GM12878 (cell line): Measurements from ENCODE around the gene LIMA1. TPM values are rescaled to one million over a fixed set of nuclear protein-coding genes. Genes with fewer than 3 reads are reported as not detected.
A peak's percentile ranks its signal among the peaks of the same experiment; 100 is the strongest.

Experiments
- ATAC-seq: fragments of 200-7000 bp; cut with Tn5 transposase; 3 replicates; pipeline ENCODE4 v1.9.1; 2020; ENCODE audit warnings: mild to moderate bottlenecking, moderate library complexity
- BruUV-seq: library from RNA; stranded (reverse); fragments of 400-500 nt; replicated peaks from 2 replicates; lab custom pipeline; 2021; lab: Mats Ljungman, UMichigan
- CTCF ChIA-PET: fragments of 300-600 bp; sonication (Branson Sonifier 250); formaldehyde crosslinking; extraction: SDS; loops from one replicate; lab custom pipeline; 2021; ENCODE audit warnings: inconsistent platforms; lab: Yijun Ruan, JAX
- POLR2A ChIA-PET: fragments of 350-600 bp; formaldehyde crosslinking; extraction: SDS; loops from one replicate; lab custom pipeline; 2021; ENCODE audit warnings: inconsistent platforms; lab: Charles Lee
- RAD21 ChIA-PET: fragments of 300-600 bp; sonication (Branson Sonifier 250); formaldehyde crosslinking; loops from one replicate; lab custom pipeline; 2023; ENCODE audit warnings: antibody characterized with exemption; ENCODE audit not compliant: unreplicated experiment; lab: Charles Lee
- SMC1A ChIA-PET: fragments of 300-600 bp; sonication (Branson Sonifier 250); formaldehyde crosslinking; loops from one replicate; lab custom pipeline; 2023; ENCODE audit not compliant: unreplicated experiment, uncharacterized antibody; lab: Charles Lee
- DNase-seq: peaks from one replicate; pipeline ENCODE4 v3.0.0-alpha.2; 2011; ENCODE audit warnings: low read depth, low spot score
- FAIRE-seq: peaks from 3 replicates; lab custom pipeline; 2011; peaks lifted over from hg19 to GRCh38; lab: Jason Lieb, UNC
- H2AFZ ChIP-seq: 2 replicates; pipeline ENCODE4 v1.6.0; 2011; ENCODE audit warnings: low read depth, low read length, control low read depth; ENCODE audit not compliant: control insufficient read depth
- H3K27ac ChIP-seq: 2 replicates; pipeline ENCODE4 v1.5.1; 2011; ENCODE audit warnings: control low read depth; ENCODE audit not compliant: control insufficient read depth, insufficient read depth
- H3K27me3 ChIP-seq, 2 experiments: replicated peaks in 1 of 2; 2 replicates each; pipeline versions ENCODE4 v1.6.0 to v1.6.1; 2011; ENCODE audit warnings: low read length in 1 of 2; ENCODE audit not compliant: control insufficient read depth in 2 of 2, insufficient read depth in 2 of 2
- H3K36me3 ChIP-seq, 2 experiments: 2 replicates each; pipeline ENCODE4 v1.5.1; 2011; ENCODE audit warnings: low read length in 1 of 2; ENCODE audit not compliant: control insufficient read depth in 2 of 2, insufficient read depth in 2 of 2
- H3K4me1 ChIP-seq: 2 replicates; pipeline ENCODE4 v1.6.1; 2011; ENCODE audit warnings: mild to moderate bottlenecking, low read length, moderate library complexity, mixed read lengths; ENCODE audit not compliant: control insufficient read depth, insufficient read depth
- H3K4me2 ChIP-seq: 2 replicates; pipeline ENCODE4 v1.6.0; 2011; ENCODE audit warnings: control low read depth; ENCODE audit not compliant: control insufficient read depth, insufficient read depth
- H3K4me3 ChIP-seq: fragments of 200-600 bp; sonication (generic); 2 replicates; pipeline ENCODE4 v1.5.1; 2016
- H3K79me2 ChIP-seq: 2 replicates; pipeline ENCODE4 v1.6.0; 2011; ENCODE audit warnings: low read length; ENCODE audit not compliant: control insufficient read depth, insufficient read depth
- H3K9ac ChIP-seq: 2 replicates; pipeline ENCODE4 v1.8.0; 2011; ENCODE audit warnings: low read length, control low read depth, mixed read lengths; ENCODE audit not compliant: control insufficient read depth, insufficient read depth
- H3K9me3 ChIP-seq: replicated peaks from 3 replicates; pipeline ENCODE4 v1.5.1; 2011; ENCODE audit warnings: mild to moderate bottlenecking, low read length; ENCODE audit not compliant: control insufficient read depth, insufficient read depth
- H4K20me1 ChIP-seq: 2 replicates; pipeline ENCODE4 v1.6.0; 2011; ENCODE audit not compliant: control insufficient read depth, insufficient read depth
- CHD1 ChIP-seq: IDR thresholded peaks from 2 replicates; pipeline ENCODE4 v1.6.1; 2012; ENCODE audit warnings: low read depth, low read length, improper control_type of control experiment
- EED ChIP-seq: sonication (generic); IDR thresholded peaks from 2 replicates; pipeline ENCODE4 v1.6.1; 2016; ENCODE audit warnings: antibody characterized with exemption, low read depth
- IKZF1 ChIP-seq: fragments of 450-650 bp; conservative IDR thresholded peaks from 2 replicates; pipeline ENCODE4 v1.6.1; 2017; ENCODE audit warnings: antibody characterized with exemption, mild to moderate bottlenecking
- MYB ChIP-seq: fragments of 150-350 bp; IDR thresholded peaks from 2 replicates; pipeline ENCODE4 v1.6.1; 2014; ENCODE audit warnings: mild to moderate bottlenecking, low read depth, low read length, borderline replicate concordance
- PML ChIP-seq: IDR thresholded peaks from 2 replicates; pipeline ENCODE4 v1.6.1; 2012; ENCODE audit warnings: low read length, inconsistent platforms
- POLR2A ChIP-seq: IDR thresholded peaks from 2 replicates; pipeline ENCODE4 v1.6.1; 2011; ENCODE audit warnings: low read depth, mild to moderate bottlenecking, low read length
- POLR2AphosphoS2 ChIP-seq: IDR thresholded peaks from 2 replicates; pipeline ENCODE4 v1.6.1; 2011; ENCODE audit warnings: low read depth, mild to moderate bottlenecking, low read length, improper control_type of control experiment, moderate library complexity
- RAD21 ChIP-seq: IDR thresholded peaks from 2 replicates; pipeline ENCODE4 v1.6.1; 2011; ENCODE audit warnings: mild to moderate bottlenecking, low read depth, low read length, moderate library complexity; ENCODE audit not compliant: insufficient read depth
- RB1 ChIP-seq: fragments of 450-650 bp; formaldehyde crosslinking; IDR thresholded peaks from 2 replicates; pipeline ENCODE4 v1.6.1; 2017; ENCODE audit warnings: mild to moderate bottlenecking, borderline replicate concordance
- SMC3 ChIP-seq: IDR thresholded peaks from 2 replicates; pipeline ENCODE4 v1.6.1; 2011; ENCODE audit warnings: low read length, improper control_type of control experiment, borderline replicate concordance
- TCF3 ChIP-seq: IDR thresholded peaks from 2 replicates; pipeline ENCODE4 v1.6.1; 2012; ENCODE audit warnings: low read depth, mild to moderate bottlenecking, low read length, borderline replicate concordance; ENCODE audit not compliant: insufficient read depth
- ZNF207 ChIP-seq: fragments of 450-650 bp; IDR thresholded peaks from 2 replicates; pipeline ENCODE4 v1.6.1; 2014; ENCODE audit warnings: antibody characterized with exemption, mild to moderate bottlenecking, borderline replicate concordance
- ZNF384 ChIP-seq: IDR thresholded peaks from 2 replicates; pipeline ENCODE4 v1.6.1; 2012; ENCODE audit warnings: low read depth, mild to moderate bottlenecking, low read length, improper control_type of control experiment, borderline replicate concordance
- ZZZ3 ChIP-seq: IDR thresholded peaks from 2 replicates; pipeline ENCODE4 v1.6.1; 2011; ENCODE audit warnings: low read depth; ENCODE audit not compliant: control insufficient read depth, insufficient read length
- WGBS: methylation state at CpG from one replicate; pipeline ENCODE4 v1.1.6; 2016; ENCODE audit warnings: low lambda C conversion rate; ENCODE audit not compliant: insufficient replicate concordance, insufficient coverage; ENCODE audit errors: missing lambda C conversion rate; 5-methylcytosine and 5-hydroxymethylcytosine counted together
- in situ Hi-C: fragments of 300-500 bp; cut with MboI; formaldehyde crosslinking; loops from 9 replicates; pipeline ENCODE4 v1.14.3; 2018; ENCODE audit warnings: mixed read lengths
- intact Hi-C: fragments of 100-400 bp; cut with micrococcal nuclease; formaldehyde crosslinking; loops from one replicate; pipeline ENCODE4 v1.14.2; 2022; ENCODE audit not compliant: unreplicated experiment
- polyA plus RNA-seq, 11 experiments: library from polyadenylated mRNA; depleted of rRNA in 4 of 11; unstranded in 6 of 11; stranded (reverse) in 5 of 11; fragments of >200 nt; fragmentation: Nextera tagmentation in 4 of 11; fragmentation: Illumina TruSeq in 1 of 11; extraction: Ambion mirVana in 4 of 11; extraction: Trizol in 1 of 11; gene quantifications; 1 replicate in 1 of 11; 2 replicates in 10 of 11; pipeline versions ENCODE4 v1.2.1 to v1.2.3, GENCODE V29; 2011 to 2016; ENCODE audit warnings: inconsistent platforms in 2 of 11, missing spikeins in 2 of 11, low read depth in 1 of 11
- total RNA-seq, 4 experiments: library from RNA; depleted of rRNA in 3 of 4; stranded (reverse); fragments of >200 nt in 3 of 4; fragmentation: Illumina TruSeq in 1 of 4; extraction: Trizol in 1 of 4; gene quantifications; 2 replicates each; pipeline versions ENCODE4 v1.2.1 to v1.2.3, GENCODE V29; 2013 to 2021
- TF ChIP-seq, protein P1 (sequence below): fragments of 450-650 bp; formaldehyde crosslinking; IDR thresholded peaks from 2 replicates; pipeline ENCODE4 v1.4.0; 2022; ENCODE audit warnings: mild to moderate bottlenecking, moderate library complexity
- TF ChIP-seq, protein P2 (sequence below): fragments of 450-650 bp; IDR thresholded peaks from 2 replicates; pipeline ENCODE4 v1.6.1; 2017; ENCODE audit warnings: antibody characterized with exemption, mild to moderate bottlenecking, moderate library complexity
- TF ChIP-seq, protein P3 (sequence below): fragments of 450-650 bp; IDR thresholded peaks from 2 replicates; pipeline ENCODE4 v1.6.1; 2016; ENCODE audit warnings: mild to moderate bottlenecking

LIMA1 gene
- total and polyA plus RNA-seq, 10 of the 15 experiments (the other 5 are each of a cell fraction or from before 2014, with no cell fraction given) = 53.2 to 109 (median 60.8) TPM

DNA sequence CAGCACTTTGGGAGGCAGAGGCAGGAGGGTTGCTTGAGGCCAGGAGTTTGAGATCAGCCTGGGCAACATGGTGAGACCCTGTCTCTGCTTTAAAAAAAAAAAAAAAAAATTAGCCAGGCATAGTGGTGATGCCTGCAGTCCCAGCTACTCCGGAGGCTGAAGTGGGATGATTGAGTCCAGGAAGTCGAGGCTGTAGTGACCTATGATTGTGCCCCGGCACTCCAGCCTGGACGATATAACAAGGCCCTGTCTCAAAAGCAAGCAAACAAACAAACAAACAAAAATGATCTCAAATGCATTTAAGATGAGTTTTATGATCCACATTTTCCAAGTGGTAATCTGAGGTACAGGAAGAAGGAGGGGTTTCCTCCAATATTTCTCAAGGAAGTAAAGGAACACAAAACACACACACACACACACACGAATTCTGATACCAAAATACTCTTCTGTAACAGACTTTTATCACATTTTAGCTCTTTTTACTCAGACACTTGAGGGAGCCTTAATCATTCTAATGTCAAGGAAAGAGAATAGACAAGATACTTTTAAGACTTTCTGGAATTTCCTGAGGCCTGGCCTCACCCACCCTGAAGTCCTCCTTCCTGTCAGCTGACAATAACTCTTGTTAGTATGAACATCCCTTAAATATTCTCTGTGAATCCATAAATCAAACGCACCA lies 71.8 kb downstream of the LIMA1 start:
- ChIA-PET SMC1A (interaction anchor here (0.6 to 7.2 kb wide), 16 partner anchors 11 to 293 kb away, joined by 3 to 94 read pairs (median 5); partner anchors contain the start of genes COX14, DIP2B and LIMA1), RAD21 (interaction anchor here (0.6 to 6.0 kb wide), 16 partner anchors 8 to 191 kb away, joined by 3 to 63 read pairs (median 6); partner anchors contain the start of genes COX14 and LIMA1), CTCF (interaction anchor here (0.6 to 6.0 kb wide), 19 partner anchors 10 to 296 kb away, joined by 3 to 68 read pairs (median 5); partner anchors contain the start of genes COX14 and LIMA1), POLR2A (interaction anchor here (0.5 to 6.6 kb wide), 13 partner anchors 10 to 1144 kb away, joined by 3 to 54 read pairs (median 5); partner anchors contain the start of genes COX14 and LIMA1)
- H3K4me3 ChIP-seq = no peak overlapping the region
- no peaks in the 10 kb centered on the region for H3K9me3 ChIP-seq
- H3K27me3 ChIP-seq = no peaks in the 10 kb centered on the region
- no peak overlapping the region for H3K9ac ChIP-seq
- intact Hi-C loops (no loop called here), in situ Hi-C loops (no loop called here)
- H3K36me3 ChIP-seq = no peaks in the 10 kb centered on the region; a peak in 1 of 4 replicates
- BruUV-seq = no TSS peak
- no peak overlapping the region; the same call in 1 of the 2 replicates for H3K27ac ChIP-seq
- peak overlapping the region; percentile 34 for H3K4me2 ChIP-seq
- DNase-seq (no peak), FAIRE-seq (no peak), ATAC-seq (peak; percentile 6; the same call in 1 of the 3 replicates)
- WGBS = 82% methylated on average over 6 of the region's 6 CpGs
- H3K4me1 ChIP-seq = peaks cover 13% of the 10 kb centered on the region
- H4K20me1 ChIP-seq = no peaks in the 10 kb centered on the region
- H2AFZ ChIP-seq = no peak overlapping the region
- H3K79me2 ChIP-seq = peaks cover 63% of the 10 kb centered on the region
- TF ChIP-seq, protein P1, sequence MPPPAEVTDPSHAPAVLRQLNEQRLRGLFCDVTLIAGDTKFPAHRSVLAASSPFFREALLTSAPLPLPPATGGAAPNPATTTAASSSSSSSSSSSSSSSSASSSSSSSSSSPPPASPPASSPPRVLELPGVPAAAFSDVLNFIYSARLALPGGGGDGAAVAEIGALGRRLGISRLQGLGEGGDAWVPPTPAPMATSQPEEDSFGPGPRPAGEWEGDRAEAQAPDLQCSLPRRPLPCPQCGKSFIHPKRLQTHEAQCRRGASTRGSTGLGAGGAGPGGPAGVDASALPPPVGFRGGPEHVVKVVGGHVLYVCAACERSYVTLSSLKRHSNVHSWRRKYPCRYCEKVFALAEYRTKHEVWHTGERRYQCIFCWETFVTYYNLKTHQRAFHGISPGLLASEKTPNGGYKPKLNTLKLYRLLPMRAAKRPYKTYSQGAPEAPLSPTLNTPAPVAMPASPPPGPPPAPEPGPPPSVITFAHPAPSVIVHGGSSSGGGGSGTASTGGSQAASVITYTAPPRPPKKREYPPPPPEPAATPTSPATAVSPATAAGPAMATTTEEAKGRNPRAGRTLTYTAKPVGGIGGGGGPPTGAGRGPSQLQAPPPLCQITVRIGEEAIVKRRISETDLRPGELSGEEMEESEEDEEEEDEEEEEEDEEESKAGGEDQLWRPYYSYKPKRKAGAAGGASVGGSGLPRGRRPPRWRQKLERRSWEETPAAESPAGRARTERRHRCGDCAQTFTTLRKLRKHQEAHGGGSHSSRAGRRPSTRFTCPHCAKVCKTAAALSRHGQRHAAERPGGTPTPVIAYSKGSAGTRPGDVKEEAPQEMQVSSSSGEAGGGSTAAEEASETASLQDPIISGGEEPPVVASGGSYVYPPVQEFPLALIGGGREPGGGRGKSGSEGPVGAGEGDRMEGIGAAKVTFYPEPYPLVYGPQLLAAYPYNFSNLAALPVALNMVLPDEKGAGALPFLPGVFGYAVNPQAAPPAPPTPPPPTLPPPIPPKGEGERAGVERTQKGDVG (CRISPR knock-in tag) = no peak
- TF ChIP-seq CHD1 = no peak
- peak; percentile 22; the same call in 1 of the 2 replicates for TF ChIP-seq SMC3
- TF ChIP-seq RB1 = no peak
- TF ChIP-seq EED = no peak
- no peak for TF ChIP-seq TCF3
- TF ChIP-seq POLR2A = no peak
- no peak for TF ChIP-seq ZNF207
- 0 out of 2 replicates have a peak, but pooled peaks have one; percentile 2 for TF ChIP-seq ZNF384
- TF ChIP-seq, protein P2, sequence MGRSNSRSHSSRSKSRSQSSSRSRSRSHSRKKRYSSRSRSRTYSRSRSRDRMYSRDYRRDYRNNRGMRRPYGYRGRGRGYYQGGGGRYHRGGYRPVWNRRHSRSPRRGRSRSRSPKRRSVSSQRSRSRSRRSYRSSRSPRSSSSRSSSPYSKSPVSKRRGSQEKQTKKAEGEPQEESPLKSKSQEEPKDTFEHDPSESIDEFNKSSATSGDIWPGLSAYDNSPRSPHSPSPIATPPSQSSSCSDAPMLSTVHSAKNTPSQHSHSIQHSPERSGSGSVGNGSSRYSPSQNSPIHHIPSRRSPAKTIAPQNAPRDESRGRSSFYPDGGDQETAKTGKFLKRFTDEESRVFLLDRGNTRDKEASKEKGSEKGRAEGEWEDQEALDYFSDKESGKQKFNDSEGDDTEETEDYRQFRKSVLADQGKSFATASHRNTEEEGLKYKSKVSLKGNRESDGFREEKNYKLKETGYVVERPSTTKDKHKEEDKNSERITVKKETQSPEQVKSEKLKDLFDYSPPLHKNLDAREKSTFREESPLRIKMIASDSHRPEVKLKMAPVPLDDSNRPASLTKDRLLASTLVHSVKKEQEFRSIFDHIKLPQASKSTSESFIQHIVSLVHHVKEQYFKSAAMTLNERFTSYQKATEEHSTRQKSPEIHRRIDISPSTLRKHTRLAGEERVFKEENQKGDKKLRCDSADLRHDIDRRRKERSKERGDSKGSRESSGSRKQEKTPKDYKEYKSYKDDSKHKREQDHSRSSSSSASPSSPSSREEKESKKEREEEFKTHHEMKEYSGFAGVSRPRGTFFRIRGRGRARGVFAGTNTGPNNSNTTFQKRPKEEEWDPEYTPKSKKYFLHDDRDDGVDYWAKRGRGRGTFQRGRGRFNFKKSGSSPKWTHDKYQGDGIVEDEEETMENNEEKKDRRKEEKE = no peak
- no peak for TF ChIP-seq PML
- TF ChIP-seq ZZZ3 = no peak
- no peak for TF ChIP-seq POLR2AphosphoS2
- TF ChIP-seq, protein P3, sequence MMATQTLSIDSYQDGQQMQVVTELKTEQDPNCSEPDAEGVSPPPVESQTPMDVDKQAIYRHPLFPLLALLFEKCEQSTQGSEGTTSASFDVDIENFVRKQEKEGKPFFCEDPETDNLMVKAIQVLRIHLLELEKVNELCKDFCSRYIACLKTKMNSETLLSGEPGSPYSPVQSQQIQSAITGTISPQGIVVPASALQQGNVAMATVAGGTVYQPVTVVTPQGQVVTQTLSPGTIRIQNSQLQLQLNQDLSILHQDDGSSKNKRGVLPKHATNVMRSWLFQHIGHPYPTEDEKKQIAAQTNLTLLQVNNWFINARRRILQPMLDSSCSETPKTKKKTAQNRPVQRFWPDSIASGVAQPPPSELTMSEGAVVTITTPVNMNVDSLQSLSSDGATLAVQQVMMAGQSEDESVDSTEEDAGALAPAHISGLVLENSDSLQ = no peak
- TF ChIP-seq MYB = no peak
- peak; percentile 27; the same call in 1 of the 2 replicates for TF ChIP-seq RAD21
- no peak for TF ChIP-seq IKZF1
